ENCODE results near the gene UBXN1.
"Not testable (repeated sequence)": the region's sequence is repeated elsewhere in the genome, so short reads cannot be mapped to it uniquely, and the experiment has no call there.

The UBXN1 gene

GRCh38 chr11:62677714-62678113 is 1.2 kb downstream of the UBXN1 start:
- peak overlapping the region in 10 of 21 experiments; percentile 89 to 97 (median 93) for H3K27ac ChIP-seq
- H3K4me3 ChIP-seq, result peak overlapping the region in 3 of 7 experiments; percentile 82 to 92 (median 85)

GRCh38 chr11:62677156-62677555 is 1.7 kb downstream of the UBXN1 start:
- H3K4me3 ChIP-seq, result no peak overlapping the region

GRCh38 chr11:62676698-62677097 is 2.2 kb downstream of the UBXN1 start:
- H3K27ac ChIP-seq, result no peak overlapping the region
- no peak overlapping the region for H3K4me3 ChIP-seq

More at GRCh38 chr11:62677156-62677555, 1.7 kb downstream of the UBXN1 start:
- H3K27ac ChIP-seq, result peak overlapping the region in 1 of 21 experiments; percentile 93

- not testable (repeated sequence) for H3K27ac ChIP-seq, H3K4me3 ChIP-seq
These were observed 3.5 kb downstream of the UBXN1 start for GRCh38 chr11:62675415-62675814.

- peak overlapping the region in 8 of 21 experiments; percentile 22 to 94 (median 87) for H3K27ac ChIP-seq
- peak overlapping the region in 1 of 7 experiments; percentile 82 for H3K4me3 ChIP-seq
These were observed 5.7 kb downstream of the UBXN1 start for GRCh38 chr11:62673196-62673525.

GRCh38 chr11:62671608-62672389 is 7.1 kb downstream of the UBXN1 start, which contains the start of the genes LBHD1 and UQCC3:
Gene LBHD1 (minus strand): TSS chr11:62672267. CDS start chr11:62670031, 2,236 bp downstream.
Gene UQCC3 (plus strand): TSS chr11:62671673. CDS start chr11:62671746, 73 bp downstream.
- H3K4me3 ChIP-seq, result peak within 1 kb of the TSS; percentile 47 to 85 (median 74)
- peak within 1 kb of the TSS; percentile 47 to 98 (median 89) for H3K27ac ChIP-seq

- H3K4me3 ChIP-seq, result peak overlapping the region; percentile 47 to 85 (median 74)
- peak overlapping the region in 20 of 21 experiments; percentile 78 to 98 (median 89) for H3K27ac ChIP-seq
These were observed 7.7 kb downstream of the UBXN1 start for GRCh38 chr11:62671236-62671607.

- H3K27ac ChIP-seq, result peak overlapping the region in 6 of 21 experiments; percentile 30 to 94 (median 82)
- no peak overlapping the region for H3K4me3 ChIP-seq
These were observed 9.3 kb downstream of the UBXN1 start for GRCh38 chr11:62669420-62670161.

- Histone ChIP-seq H3K27ac (peak overlapping the region in 4 of 21 experiments; percentile 0 to 84 (median 10)), H3K4me3 (no peak overlapping the region)
These were observed 11.4 kb downstream of the UBXN1 start for GRCh38 chr11:62667460-62667859.

- H3K4me3 ChIP-seq, result peak overlapping the region; percentile 56 to 90 (median 86)
- peak overlapping the region; percentile 40 to 98 (median 90) for H3K27ac ChIP-seq
These were observed 12.5 kb downstream of the UBXN1 start for GRCh38 chr11:62666259-62666926.

- H3K4me3 ChIP-seq, result peak overlapping the region; percentile 56 to 90 (median 86)
- peak overlapping the region; percentile 40 to 98 (median 90) for H3K27ac ChIP-seq
These were observed 13.1 kb downstream of the UBXN1 start for GRCh38 chr11:62665599-62666258.

GRCh38 chr11:62665075-62665598 is 13.7 kb downstream of the UBXN1 start, which contains the start of the genes C11orf98 and CSKMT:
Gene C11orf98 (minus strand): TSS chr11:62665210. CDS start chr11:62665169, 41 bp downstream.
Gene CSKMT (plus strand): TSS chr11:62665312. CDS start chr11:62665880, 568 bp downstream.
- Histone ChIP-seq H3K27ac (peak within 1 kb of the TSS; percentile 54 to 98 (median 90)), H3K4me3 (peak within 1 kb of the TSS; percentile 56 to 90 (median 86))

GRCh38 chr11:62664405-62665074 is 14.3 kb downstream of the UBXN1 start:
- Histone ChIP-seq H3K27ac (peak overlapping the region; percentile 54 to 98 (median 90)), H3K4me3 (peak overlapping the region; percentile 56 to 90 (median 86))

GRCh38 chr11:62656796-62657429 is 22.0 kb downstream of the UBXN1 start:
- no peak overlapping the region for H3K27ac ChIP-seq
- no peak overlapping the region for H3K4me3 ChIP-seq

- H3K27ac ChIP-seq, result no peak overlapping the region
These were observed 24.6 kb downstream of the UBXN1 start for GRCh38 chr11:62654297-62654696.

GRCh38 chr11:62652161-62653006 is 26.5 kb downstream of the UBXN1 start:
- H3K27ac ChIP-seq, result peak overlapping the region; percentile 72 to 98 (median 93)
- peak overlapping the region; percentile 78 to 95 (median 84) for H3K4me3 ChIP-seq

More at GRCh38 chr11:62654297-62654696, 24.6 kb downstream of the UBXN1 start:
- H3K4me3 ChIP-seq, result no peak overlapping the region

- not testable (repeated sequence) for H3K4me3 ChIP-seq, H3K27ac ChIP-seq
These were observed 28.6 kb downstream of the UBXN1 start for GRCh38 chr11:62650283-62650682.
